ENCODE results near the gene RPL18. TPM values are rescaled to one million over a fixed set of nuclear protein-coding genes. Genes with fewer than 3 reads are reported as not detected.

Gene RPL18
- total RNA-seq, 2 experiments from 2014 or later = 2,095 to 2,140 TPM

GRCh38 chr19:48616491-48617056, 2.4 kb downstream of the RPL18 start:
- Mint-ChIP-seq H3K4me1 (ENCODE audit: low read depth) (peaks cover 39% of the 10 kb centered on the region), H3K36me3 (peaks cover 47% of the 10 kb centered on the region), H3K4me3 (peak overlapping the region; percentile 96), H3K9me3 (no peaks in the 10 kb centered on the region), H3K27ac (peak overlapping the region; percentile 97), H3K27me3 (no peaks in the 10 kb centered on the region)
- ChIA-PET POLR2A (interaction anchor here (1.1 kb wide), 1 partner anchor 17 kb away, joined by 3 read pairs; no protein-coding TSS in a partner anchor), CTCF (interaction anchor here (0.7 to 1.4 kb wide), 5 partner anchors 21 to 226 kb away, joined by 3 to 5 read pairs (median 3); partner anchors contain the start of genes CA11 and KDELR1)
- intact Hi-C loops (cut with micrococcal nuclease) = loop anchor here (5.0 kb wide), 1 partner anchor 284 kb away; no protein-coding TSS in a partner anchor
- DNase-seq = no peak

GRCh38 chr19:48616041-48616436, 2.9 kb downstream of the RPL18 start:
- ChIA-PET POLR2A (interaction anchor here (1.1 kb wide), 1 partner anchor 18 kb away, joined by 3 read pairs; no protein-coding TSS in a partner anchor), CTCF (interaction anchor here (0.7 to 1.4 kb wide), 3 partner anchors 21 to 225 kb away, joined by 3 read pairs; partner anchors contain the start of genes CA11 and KDELR1)
- H3K4me3 Mint-ChIP-seq = peak overlapping the region; percentile 96
- DNase-seq = no peak
- no peaks in the 10 kb centered on the region for H3K27me3 Mint-ChIP-seq
- no peaks in the 10 kb centered on the region for H3K9me3 Mint-ChIP-seq
- intact Hi-C loops (cut with micrococcal nuclease) = loop anchor here (5.0 kb wide), 1 partner anchor 284 kb away; no protein-coding TSS in a partner anchor
- H3K36me3 Mint-ChIP-seq = peaks cover 46% of the 10 kb centered on the region
- peaks cover 36% of the 10 kb centered on the region for H3K4me1 Mint-ChIP-seq (ENCODE audit: low read depth)
- H3K27ac Mint-ChIP-seq = peak overlapping the region; percentile 55

- Mint-ChIP-seq H3K27ac (no peak overlapping the region), H3K4me1 (ENCODE audit: low read depth) (peaks cover 36% of the 10 kb centered on the region), H3K9me3 (no peaks in the 10 kb centered on the region), H3K36me3 (peaks cover 46% of the 10 kb centered on the region), H3K27me3 (no peaks in the 10 kb centered on the region), H3K4me3 (peak overlapping the region; percentile 17)
- ChIA-PET POLR2A (interaction anchor here (1.1 kb wide), 1 partner anchor 9 kb away, joined by 4 read pairs; no protein-coding TSS in a partner anchor), CTCF (no interaction called here)
- intact Hi-C loops (cut with micrococcal nuclease) = loop anchor here (5.0 kb wide), 1 partner anchor 283 kb away; no protein-coding TSS in a partner anchor
- no peak for DNase-seq
Observed at GRCh38 chr19:48615231-48616040, 3.5 kb downstream of the RPL18 start.

- CTCF ChIA-PET = no interaction called here
- Mint-ChIP-seq H3K27ac (peak within 1 kb of the TSS; percentile 14), H3K36me3 (peaks cover 42% of the 10 kb centered on the region), H3K4me3 (peak within 1 kb of the TSS; percentile 17), H3K9me3 (no peaks in the 10 kb centered on the region), H3K27me3 (no peaks in the 10 kb centered on the region), H3K4me1 (ENCODE audit: low read depth) (peaks cover 28% of the 10 kb centered on the region)
- POLR2A ChIA-PET = interaction anchor here (1.1 kb wide), 1 partner anchor 9 kb away, joined by 4 read pairs; no protein-coding TSS in a partner anchor
- intact Hi-C loops (cut with micrococcal nuclease) = loop anchor here (5.0 kb wide), 1 partner anchor 282 kb away; no protein-coding TSS in a partner anchor
- no peak for DNase-seq
Observed at GRCh38 chr19:48614436-48615230, 4.3 kb downstream of the RPL18 start, which contains the start of gene FAM83E. Gene FAM83E (minus strand): TSS chr19:48615076. CDS start chr19:48613372, 1,704 bp downstream.

GRCh38 chr19:48613852-48614435, 5.0 kb downstream of the RPL18 start:
- intact Hi-C loops (cut with micrococcal nuclease) = no loop called here
- Mint-ChIP-seq H3K27me3 (no peaks in the 10 kb centered on the region), H3K27ac (peak overlapping the region; percentile 14), H3K36me3 (peaks cover 39% of the 10 kb centered on the region), H3K4me1 (ENCODE audit: low read depth) (peaks cover 26% of the 10 kb centered on the region), H3K4me3 (no peak overlapping the region), H3K9me3 (no peaks in the 10 kb centered on the region)
- DNase-seq = no peak
- CTCF ChIA-PET = interaction anchor here (1.8 kb wide), 1 partner anchor 125 kb away, joined by 7 read pairs; no protein-coding TSS in a partner anchor
- POLR2A ChIA-PET = no interaction called here

GRCh38 chr19:48613024-48613851, 5.7 kb downstream of the RPL18 start:
- Mint-ChIP-seq H3K9me3 (no peaks in the 10 kb centered on the region), H3K4me1 (ENCODE audit: low read depth) (peaks cover 25% of the 10 kb centered on the region), H3K27ac (no peak overlapping the region), H3K27me3 (no peaks in the 10 kb centered on the region), H3K4me3 (no peak overlapping the region), H3K36me3 (peaks cover 32% of the 10 kb centered on the region)
- intact Hi-C loops (cut with micrococcal nuclease) = no loop called here
- DNase-seq = no peak
- CTCF ChIA-PET = interaction anchor here (1.4 to 1.8 kb wide), 2 partner anchors 24 to 124 kb away, joined by 5 to 7 read pairs; no protein-coding TSS in a partner anchor
- POLR2A ChIA-PET = no interaction called here

- Mint-ChIP-seq H3K27ac (no peak overlapping the region), H3K27me3 (no peaks in the 10 kb centered on the region), H3K9me3 (no peaks in the 10 kb centered on the region), H3K4me1 (ENCODE audit: low read depth) (peaks cover 15% of the 10 kb centered on the region), H3K36me3 (peaks cover 19% of the 10 kb centered on the region), H3K4me3 (no peak overlapping the region)
- intact Hi-C loops (cut with micrococcal nuclease) = no loop called here
- ChIA-PET POLR2A (no interaction called here), CTCF (interaction anchor here (1.4 to 1.8 kb wide), 2 partner anchors 23 to 123 kb away, joined by 5 to 7 read pairs; no protein-coding TSS in a partner anchor)
- DNase-seq = no peak
Observed at GRCh38 chr19:48611872-48612271, 7.1 kb downstream of the RPL18 start.

GRCh38 chr19:48609571-48610108, 9.3 kb downstream of the RPL18 start:
- POLR2A ChIA-PET = interaction anchor here (1.4 kb wide), 1 partner anchor 9 kb away, joined by 15 read pairs; the partner anchor contains the start of genes RPL18 and SPHK2
- H3K9me3 Mint-ChIP-seq = no peaks in the 10 kb centered on the region
- intact Hi-C loops (cut with micrococcal nuclease) = loop anchor here (5.0 kb wide), 1 partner anchor 127 kb away; no protein-coding TSS in a partner anchor
- no peak for DNase-seq
- CTCF ChIA-PET = interaction anchor here (1.0 to 3.4 kb wide), 14 partner anchors 8 to 364 kb away, joined by 3 to 48 read pairs (median 4); partner anchors contain the start of genes RPL18 and SPHK2
- H3K4me1 Mint-ChIP-seq (ENCODE audit: low read depth) = no peaks in the 10 kb centered on the region
- no peak overlapping the region for H3K4me3 Mint-ChIP-seq
- H3K27me3 Mint-ChIP-seq = no peaks in the 10 kb centered on the region
- H3K36me3 Mint-ChIP-seq = no peaks in the 10 kb centered on the region
- no peak overlapping the region for H3K27ac Mint-ChIP-seq

- CTCF ChIA-PET = interaction anchor here (1.0 to 3.4 kb wide), 16 partner anchors 9 to 364 kb away, joined by 3 to 48 read pairs (median 4); partner anchors contain the start of genes RPL18 and SPHK2
- Mint-ChIP-seq H3K9me3 (no peaks in the 10 kb centered on the region), H3K27ac (no peak overlapping the region), H3K27me3 (no peaks in the 10 kb centered on the region), H3K4me1 (ENCODE audit: low read depth) (no peaks in the 10 kb centered on the region), H3K4me3 (no peak overlapping the region), H3K36me3 (no peaks in the 10 kb centered on the region)
- POLR2A ChIA-PET = interaction anchor here (1.1 to 1.4 kb wide), 2 partner anchors 10 to 37 kb away, joined by 3 to 15 read pairs; partner anchors contain the start of genes CA11, RPL18 and SPHK2
- DNase-seq = peak; percentile 73
- intact Hi-C loops (cut with micrococcal nuclease) = loop anchor here (5.0 kb wide), 1 partner anchor 127 kb away; no protein-coding TSS in a partner anchor
Observed at GRCh38 chr19:48608798-48609263, 10.1 kb downstream of the RPL18 start.

- intact Hi-C loops (cut with micrococcal nuclease) = loop anchor here (5.0 kb wide), 1 partner anchor 125 kb away; no protein-coding TSS in a partner anchor
- ChIA-PET CTCF (interaction anchor here (0.7 to 3.4 kb wide), 4 partner anchors 18 to 140 kb away, joined by 3 to 48 read pairs (median 34); no protein-coding TSS in a partner anchor), POLR2A (interaction anchor here (0.6 to 1.1 kb wide), 2 partner anchors 39 to 575 kb away, joined by 3 read pairs; partner anchors contain the start of gene CA11)
- no peak overlapping the region for H3K27ac Mint-ChIP-seq
- no peak overlapping the region for H3K4me3 Mint-ChIP-seq
- H3K36me3 Mint-ChIP-seq = no peaks in the 10 kb centered on the region
- no peaks in the 10 kb centered on the region for H3K27me3 Mint-ChIP-seq
- no peak for DNase-seq
- H3K4me1 Mint-ChIP-seq (ENCODE audit: low read depth) = no peaks in the 10 kb centered on the region
- no peaks in the 10 kb centered on the region for H3K9me3 Mint-ChIP-seq
Observed at GRCh38 chr19:48607359-48607755, 11.6 kb downstream of the RPL18 start.

Measured in activated CD4-positive, alpha-beta memory T cell treated with anti-CD3 and anti-CD28 coated beads for 36 hours (primary cell).